A673 (cell line): Measurements from ENCODE around the gene IGFN1. TPM values are rescaled to one million over a fixed set of nuclear protein-coding genes. Genes with fewer than 3 reads are reported as not detected.
A peak's percentile ranks its signal among the peaks of the same experiment; 100 is the strongest.

Source experiments
- BruUV-seq: library from RNA; stranded (reverse); fragments of 400-500 nt; replicated peaks from 2 replicates; lab custom pipeline; 2021; lab: Mats Ljungman, UMichigan
- CTCF ChIA-PET: fragments of 300-600 bp; sonication (Branson Sonifier 250); formaldehyde crosslinking; loops from one replicate; lab custom pipeline; 2022; ENCODE audit warnings: antibody characterized with exemption; lab: Charles Lee
- POLR2A ChIA-PET: fragments of 300-600 bp; sonication (Branson Sonifier 250); formaldehyde crosslinking; loops from one replicate; lab custom pipeline; 2022; ENCODE audit warnings: antibody characterized with exemption; ENCODE audit not compliant: low non-redundant PET; lab: Charles Lee
- DNase-seq: peaks from one replicate; pipeline ENCODE4 v3.0.0-alpha.2; 2015; ENCODE audit warnings: low spot score
- H3K27ac ChIP-seq: fragments of 200-600 bp; sonication (generic); 2 replicates; pipeline ENCODE4 v1.5.1; 2016; ENCODE audit warnings: mixed run types, low read depth, mild to moderate bottlenecking, mixed read lengths, antibody characterized with exemption, low read length; ENCODE audit not compliant: poor library complexity, severe bottlenecking
- H3K27me3 ChIP-seq: fragments of 200-600 bp; sonication (generic); replicated peaks from 2 replicates; pipeline ENCODE4 v1.6.1; 2017; ENCODE audit warnings: mixed run types, low read depth, mild to moderate bottlenecking, mixed read lengths, antibody characterized with exemption, low read length; ENCODE audit not compliant: insufficient read depth, poor library complexity
- H3K36me3 ChIP-seq: fragments of 200-600 bp; sonication (generic); 2 replicates; pipeline ENCODE4 v1.6.1; 2016; ENCODE audit warnings: mixed run types, mild to moderate bottlenecking, mixed read lengths, antibody characterized with exemption, low read length; ENCODE audit not compliant: insufficient read depth, poor library complexity, severe bottlenecking
- H3K4me1 ChIP-seq: fragments of 200-600 bp; sonication (generic); 2 replicates; pipeline ENCODE4 v1.6.1; 2017; ENCODE audit warnings: mixed run types, mild to moderate bottlenecking, mixed read lengths, antibody characterized with exemption, low read length; ENCODE audit not compliant: insufficient read depth, poor library complexity, severe bottlenecking
- H3K4me3 ChIP-seq: fragments of 200-600 bp; sonication (generic); 2 replicates; pipeline ENCODE4 v1.5.1; 2016; ENCODE audit warnings: low read depth, mixed run types, mild to moderate bottlenecking, mixed read lengths, low read length; ENCODE audit not compliant: poor library complexity, severe bottlenecking
- H3K9me3 ChIP-seq: fragments of 200-600 bp; sonication (generic); 2 replicates; pipeline ENCODE4 v1.6.1; 2016; ENCODE audit warnings: mixed run types, low read depth, mild to moderate bottlenecking, mixed read lengths, antibody characterized with exemption, low read length; ENCODE audit not compliant: poor library complexity, severe bottlenecking
- EZH2 ChIP-seq: fragments of 200-600 bp; sonication (generic); IDR thresholded peaks from 2 replicates; pipeline ENCODE4 v1.6.1; 2017; ENCODE audit warnings: borderline replicate concordance, low read depth, mild to moderate bottlenecking, mixed read lengths, antibody characterized with exemption, low read length; ENCODE audit not compliant: poor library complexity, severe bottlenecking
- intact Hi-C: fragments of 100-400 bp; cut with micrococcal nuclease; formaldehyde crosslinking; loops from one replicate; pipeline ENCODE4 v1.10.0; 2022; ENCODE audit not compliant: unreplicated experiment
- total RNA-seq: library from RNA; stranded (reverse); gene quantifications from 2 replicates; pipeline ENCODE4 v1.2.3, GENCODE V29; 2021
- TF ChIP-seq, protein P1 (sequence below): fragments of 300-800, 200-600 bp; sonication (generic); conservative IDR thresholded peaks from 2 replicates; pipeline ENCODE4 v1.5.1; 2017; ENCODE audit warnings: low read depth, mild to moderate bottlenecking, antibody characterized with exemption, low read length, moderate library complexity, mixed read lengths

IGFN1 gene
- total RNA-seq, 1 experiment from 2014 or later = 1.2 TPM

DNA sequence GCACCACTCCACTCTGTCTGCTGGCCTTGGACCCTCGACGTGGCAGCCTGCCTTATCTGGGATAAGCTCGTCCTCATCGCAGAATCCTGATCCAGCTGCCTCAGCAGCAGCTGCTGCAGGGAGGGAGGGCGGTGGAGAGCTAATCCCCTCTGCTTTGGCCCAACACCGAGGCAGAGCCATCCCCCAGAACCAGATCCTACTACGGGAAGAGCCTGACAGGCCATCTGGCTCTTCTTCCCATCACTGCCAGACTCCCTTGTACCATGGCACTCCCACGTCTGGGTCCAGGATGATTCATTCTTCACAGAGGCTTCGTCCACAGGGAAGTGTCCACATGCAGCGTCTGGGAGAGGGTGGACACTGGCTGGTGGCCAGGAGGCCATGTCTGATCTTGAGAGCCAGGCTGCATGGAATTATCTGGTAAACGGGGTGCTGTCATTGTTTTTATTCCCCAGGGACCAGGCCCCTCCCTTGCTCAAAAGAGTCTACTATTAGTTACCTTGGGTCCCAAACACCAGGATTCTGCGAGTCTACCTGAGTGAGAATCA is 78.1 kb downstream of the IGFN1 start:
- H3K27me3 ChIP-seq = no peaks in the 10 kb centered on the region
- H3K9me3 ChIP-seq = no peaks in the 10 kb centered on the region
- intact Hi-C loops = loop anchor here (1.0 to 5.0 kb wide), 3 partner anchors 15 to 1586 kb away; partner anchors contain the start of gene PKP1
- H3K36me3 ChIP-seq = no peaks in the 10 kb centered on the region
- POLR2A ChIA-PET = interaction anchor here (0.7 to 1.9 kb wide), 2 partner anchors 14 to 18 kb away, joined by 3 to 9 read pairs; partner anchors contain the start of gene PKP1
- DNase-seq = peak; percentile 74
- TF ChIP-seq, protein P1, sequence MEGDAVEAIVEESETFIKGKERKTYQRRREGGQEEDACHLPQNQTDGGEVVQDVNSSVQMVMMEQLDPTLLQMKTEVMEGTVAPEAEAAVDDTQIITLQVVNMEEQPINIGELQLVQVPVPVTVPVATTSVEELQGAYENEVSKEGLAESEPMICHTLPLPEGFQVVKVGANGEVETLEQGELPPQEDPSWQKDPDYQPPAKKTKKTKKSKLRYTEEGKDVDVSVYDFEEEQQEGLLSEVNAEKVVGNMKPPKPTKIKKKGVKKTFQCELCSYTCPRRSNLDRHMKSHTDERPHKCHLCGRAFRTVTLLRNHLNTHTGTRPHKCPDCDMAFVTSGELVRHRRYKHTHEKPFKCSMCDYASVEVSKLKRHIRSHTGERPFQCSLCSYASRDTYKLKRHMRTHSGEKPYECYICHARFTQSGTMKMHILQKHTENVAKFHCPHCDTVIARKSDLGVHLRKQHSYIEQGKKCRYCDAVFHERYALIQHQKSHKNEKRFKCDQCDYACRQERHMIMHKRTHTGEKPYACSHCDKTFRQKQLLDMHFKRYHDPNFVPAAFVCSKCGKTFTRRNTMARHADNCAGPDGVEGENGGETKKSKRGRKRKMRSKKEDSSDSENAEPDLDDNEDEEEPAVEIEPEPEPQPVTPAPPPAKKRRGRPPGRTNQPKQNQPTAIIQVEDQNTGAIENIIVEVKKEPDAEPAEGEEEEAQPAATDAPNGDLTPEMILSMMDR = no peak
- peak overlapping the region; percentile 99 for H3K27ac ChIP-seq
- H3K4me3 ChIP-seq = no peak overlapping the region
- CTCF ChIA-PET = no interaction called here
- no TSS peak for BruUV-seq
- peaks cover 83% of the 10 kb centered on the region for H3K4me1 ChIP-seq

DNA sequence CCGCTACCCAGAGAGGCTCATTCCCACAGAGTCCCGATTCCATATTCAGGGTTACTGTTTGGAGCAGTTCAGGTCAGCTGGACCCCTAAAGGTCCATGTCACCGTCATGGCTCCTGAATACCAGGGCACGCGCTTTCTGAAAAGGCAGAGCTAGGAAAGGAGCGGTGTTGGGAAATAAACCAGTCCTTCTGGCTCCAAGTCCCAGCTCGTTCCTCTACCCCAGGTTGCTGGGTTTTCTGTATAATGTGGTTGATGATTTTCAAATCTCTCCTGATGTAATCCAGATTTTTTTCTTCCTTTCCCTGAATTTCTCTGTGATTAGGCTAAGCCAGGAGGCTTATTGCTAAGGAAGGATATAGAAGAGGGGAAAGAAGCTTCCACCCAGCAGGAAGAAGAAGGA is 78.7 kb downstream of the IGFN1 start:
- H3K27me3 ChIP-seq = no peaks in the 10 kb centered on the region
- no peak for TF ChIP-seq EZH2
- TF ChIP-seq, protein P1 = no peak
- BruUV-seq = no TSS peak
- H3K36me3 ChIP-seq = no peaks in the 10 kb centered on the region
- no peak for DNase-seq
- CTCF ChIA-PET = no interaction called here
- POLR2A ChIA-PET = interaction anchor here (0.7 to 1.9 kb wide), 2 partner anchors 14 to 17 kb away, joined by 3 to 9 read pairs; partner anchors contain the start of gene PKP1
- intact Hi-C loops = loop anchor here (5.0 kb wide), 2 partner anchors 78 to 1587 kb away; no protein-coding TSS in a partner anchor
- no peaks in the 10 kb centered on the region for H3K9me3 ChIP-seq
- peak overlapping the region; percentile 99 for H3K27ac ChIP-seq
- H3K4me3 ChIP-seq = no peak overlapping the region
- H3K4me1 ChIP-seq = peaks cover 77% of the 10 kb centered on the region

DNA sequence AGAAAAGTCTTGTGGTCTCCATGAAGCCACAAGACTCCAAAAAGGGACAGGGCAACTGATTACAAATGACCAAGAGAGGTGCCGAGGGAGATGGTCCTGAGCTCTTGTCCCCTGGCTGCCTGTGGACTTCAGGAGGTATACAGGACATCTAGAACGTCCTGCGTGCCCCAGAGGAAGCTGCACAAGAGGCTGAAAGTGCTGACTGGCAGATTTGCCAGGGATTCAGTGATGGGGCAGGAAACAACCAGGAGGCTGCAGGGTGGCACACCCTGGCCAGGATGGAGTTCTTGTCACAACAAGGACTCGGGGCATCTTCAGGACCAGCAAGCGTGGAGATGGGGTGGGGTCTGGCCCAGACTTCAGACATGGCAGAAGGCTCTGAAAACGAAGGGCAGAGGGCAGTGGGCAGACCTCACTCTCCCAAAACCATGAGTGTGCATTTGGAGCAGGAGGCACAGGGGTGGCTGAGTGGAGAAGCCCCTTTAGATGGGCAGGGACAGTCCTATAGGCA is 79.3 kb downstream of the IGFN1 start:
- no TSS peak for BruUV-seq
- intact Hi-C loops = loop anchor here (5.0 kb wide), 2 partner anchors 77 to 1588 kb away; no protein-coding TSS in a partner anchor
- Histone ChIP-seq H3K9me3 (no peaks in the 10 kb centered on the region), H3K27ac (peak overlapping the region; percentile 99), H3K4me3 (no peak overlapping the region), H3K4me1 (peaks cover 73% of the 10 kb centered on the region), H3K27me3 (no peaks in the 10 kb centered on the region), H3K36me3 (no peaks in the 10 kb centered on the region)
- no peak for DNase-seq
- CTCF ChIA-PET = no interaction called here
- POLR2A ChIA-PET = interaction anchor here (1.9 kb wide), 1 partner anchor 13 kb away, joined by 9 read pairs; the partner anchor contains the start of gene PKP1
- TF ChIP-seq, protein P1 = no peak
- TF ChIP-seq EZH2 = no peak
